HEK293 (cell line): ENCODE measurements around the gene ISOC2.
A peak's percentile ranks its signal among the peaks of the same experiment; 100 is the strongest.

Source experiments
- EGR2 ChIP-seq: fragments of 450-650 bp; formaldehyde crosslinking; IDR thresholded peaks from 2 replicates; pipeline ENCODE4 v1.5.1; 2016; ENCODE audit warnings: low read depth, missing biosample characterization, missing genetic modification characterization
- FEZF1 ChIP-seq: fragments of 450-650 bp; formaldehyde crosslinking; IDR thresholded peaks from 2 replicates; pipeline ENCODE4 v1.5.1; 2016; ENCODE audit warnings: missing biosample characterization, missing genetic modification characterization
- KLF1 ChIP-seq: fragments of 450-650 bp; formaldehyde crosslinking; IDR thresholded peaks from 2 replicates; pipeline ENCODE4 v1.5.1; 2016; ENCODE audit warnings: missing biosample characterization, missing genetic modification characterization
- KLF16 ChIP-seq: fragments of 450-650 bp; formaldehyde crosslinking; IDR thresholded peaks from 2 replicates; pipeline ENCODE4 v1.5.1; 2017; ENCODE audit warnings: missing biosample characterization, missing genetic modification characterization
- KLF7 ChIP-seq: fragments of 450-650 bp; formaldehyde crosslinking; IDR thresholded peaks from 2 replicates; pipeline ENCODE4 v1.5.1; 2016; ENCODE audit warnings: missing biosample characterization, missing genetic modification characterization, borderline replicate concordance
- KLF8 ChIP-seq: fragments of 450-650 bp; formaldehyde crosslinking; IDR thresholded peaks from 2 replicates; pipeline ENCODE4 v1.5.1; 2016; ENCODE audit warnings: missing biosample characterization, missing genetic modification characterization
- PBX3 ChIP-seq: sonication (generic); formaldehyde crosslinking; IDR thresholded peaks from 2 replicates; pipeline ENCODE4 v1.8.1; 2022; ENCODE audit warnings: mild to moderate bottlenecking, moderate library complexity, missing genetic modification reagents
- REST ChIP-seq: fragments of 450-650 bp; formaldehyde crosslinking; IDR thresholded peaks from 2 replicates; pipeline ENCODE4 v1.5.1; 2016; ENCODE audit warnings: missing biosample characterization, missing genetic modification characterization
- SCRT2 ChIP-seq: fragments of 450-650 bp; formaldehyde crosslinking; IDR thresholded peaks from 2 replicates; pipeline ENCODE4 v1.5.1; 2016; ENCODE audit warnings: missing biosample characterization, missing genetic modification characterization
- SP2 ChIP-seq: fragments of 450-650 bp; formaldehyde crosslinking; IDR thresholded peaks from 2 replicates; pipeline ENCODE4 v1.5.1; 2016; ENCODE audit warnings: missing biosample characterization, missing genetic modification characterization
- ZNF223 ChIP-seq: fragments of 450-650 bp; formaldehyde crosslinking; IDR thresholded peaks from 2 replicates; pipeline ENCODE4 v1.5.1; 2016; ENCODE audit warnings: missing biosample characterization, missing genetic modification characterization
- ZNF335 ChIP-seq: fragments of 450-650 bp; formaldehyde crosslinking; conservative IDR thresholded peaks from 2 replicates; pipeline ENCODE4 v1.5.1; 2016; ENCODE audit warnings: missing biosample characterization, missing genetic modification characterization
- ZNF416 ChIP-seq: fragments of 450-650 bp; formaldehyde crosslinking; IDR thresholded peaks from 2 replicates; pipeline ENCODE4 v1.5.1; 2016; ENCODE audit warnings: missing biosample characterization, missing genetic modification characterization
- ZNF423 ChIP-seq: fragments of 450-650 bp; formaldehyde crosslinking; IDR thresholded peaks from 2 replicates; pipeline ENCODE4 v1.5.1; 2016; ENCODE audit warnings: missing biosample characterization, missing genetic modification characterization
- ZNF514 ChIP-seq: fragments of 450-650 bp; formaldehyde crosslinking; IDR thresholded peaks from 2 replicates; pipeline ENCODE4 v1.5.1; 2016; ENCODE audit warnings: missing biosample characterization, missing genetic modification characterization
- ZNF645 ChIP-seq: fragments of 450-650 bp; formaldehyde crosslinking; IDR thresholded peaks from 2 replicates; pipeline ENCODE4; 2016; ENCODE audit warnings: missing biosample characterization, missing genetic modification characterization
- ZNF658 ChIP-seq: fragments of 450-650 bp; formaldehyde crosslinking; IDR thresholded peaks from 2 replicates; pipeline ENCODE4; 2016; ENCODE audit warnings: missing biosample characterization, missing genetic modification characterization
- ZNF76 ChIP-seq: fragments of 450-650 bp; formaldehyde crosslinking; IDR thresholded peaks from 2 replicates; pipeline ENCODE4; 2016; ENCODE audit warnings: low read depth, missing biosample characterization, missing genetic modification characterization, borderline replicate concordance
- ZNF768 ChIP-seq: fragments of 450-650 bp; formaldehyde crosslinking; IDR thresholded peaks from 2 replicates; pipeline ENCODE4 v1.5.1; 2018; ENCODE audit warnings: missing biosample characterization, mild to moderate bottlenecking, missing genetic modification characterization
- ZNF792 ChIP-seq: fragments of 450-650 bp; formaldehyde crosslinking; IDR thresholded peaks from 2 replicates; pipeline ENCODE4 v1.5.1; 2016; ENCODE audit warnings: missing biosample characterization, missing genetic modification characterization
- ZSCAN18 ChIP-seq: fragments of 450-650 bp; formaldehyde crosslinking; IDR thresholded peaks from 2 replicates; pipeline ENCODE4 v1.5.1; 2016; ENCODE audit warnings: missing biosample characterization, missing genetic modification characterization
- ZSCAN23 ChIP-seq: fragments of 450-650 bp; formaldehyde crosslinking; IDR thresholded peaks from 2 replicates; pipeline ENCODE4 v1.5.1; 2016; ENCODE audit warnings: missing biosample characterization, missing genetic modification characterization
- TF ChIP-seq, protein P1 (sequence below): fragments of 450-650 bp; formaldehyde crosslinking; IDR thresholded peaks from 2 replicates; pipeline ENCODE4 v1.5.1; 2016; ENCODE audit warnings: missing biosample characterization, missing genetic modification characterization
- TF ChIP-seq, protein P2 (sequence below): fragments of 450-650 bp; formaldehyde crosslinking; IDR thresholded peaks from 2 replicates; pipeline ENCODE4 v1.5.1; 2017; ENCODE audit warnings: missing biosample characterization, missing genetic modification characterization
- TF ChIP-seq, protein P3 (sequence below): fragments of 450-650 bp; formaldehyde crosslinking; optimal IDR thresholded peaks from 2 replicates; pipeline ENCODE3; 2016; ENCODE audit warnings: missing biosample characterization, mild to moderate bottlenecking, missing genetic modification characterization
- TF ChIP-seq, protein P4 (sequence below): fragments of 450-650 bp; formaldehyde crosslinking; IDR thresholded peaks from 2 replicates; pipeline ENCODE4 v1.5.1; 2017; ENCODE audit warnings: missing biosample characterization, missing genetic modification characterization

ISOC2 gene

DNA sequence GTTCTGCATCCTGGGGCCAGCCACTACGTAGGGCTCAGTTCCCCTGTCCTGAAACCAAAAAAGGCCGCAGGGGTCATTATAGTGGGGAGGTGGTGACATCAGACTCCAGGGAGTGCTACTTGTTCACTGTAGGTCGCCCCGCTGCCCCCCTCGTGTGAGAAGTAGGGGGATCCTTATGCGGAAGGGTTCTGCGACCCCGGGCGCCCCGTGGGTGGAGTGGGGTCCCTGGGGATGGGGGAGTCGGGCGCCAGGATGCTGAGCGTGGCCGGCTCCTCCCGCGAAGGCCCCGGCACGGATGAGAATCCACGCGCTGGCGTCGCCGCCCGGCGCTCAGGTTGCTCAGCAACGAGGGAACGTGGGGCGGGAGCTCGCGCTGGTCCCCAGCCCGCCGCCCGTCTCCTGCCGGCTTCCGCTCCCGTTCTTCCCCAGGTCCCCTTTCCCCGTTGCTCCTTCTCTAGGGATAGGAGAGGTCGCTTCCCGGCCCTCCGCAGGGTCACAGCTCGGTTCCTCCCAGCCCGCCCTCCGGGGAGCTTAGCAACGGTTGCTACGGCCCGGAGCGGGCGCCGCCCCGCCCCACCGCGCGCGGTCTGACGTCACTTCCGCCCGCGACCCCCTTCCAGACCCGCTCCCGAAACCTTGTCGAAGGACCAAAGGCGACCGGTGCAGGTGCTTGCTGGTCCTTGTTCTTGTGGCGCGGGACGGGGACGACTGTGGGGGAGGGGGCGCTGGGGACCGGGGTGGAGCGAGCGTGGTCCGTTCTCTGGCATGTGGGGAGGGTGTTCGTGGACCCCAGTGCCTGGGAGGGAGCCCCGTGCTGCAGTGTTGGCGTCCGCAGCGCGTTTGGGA, 23.4 kb upstream of the ISOC2 start, which contains the start of gene NAT14 (continued):
- TF ChIP-seq ZNF423 (tag by site-specific recombination) (no peak), REST (no peak), ZNF76 (tag by site-specific recombination) (peak; percentile 58; the same call in 1 of the 2 replicates), ZNF792 (tag by site-specific recombination) (no peak), SP2 (tag by site-specific recombination) (peak; percentile 85), ZNF658 (tag by site-specific recombination) (no peak), ZNF514 (tag by site-specific recombination) (no peak), ZNF768 (tag by site-specific recombination) (no peak), KLF1 (tag by site-specific recombination) (peak; percentile 80), ZNF223 (no peak), ZNF416 (tag by site-specific recombination) (no peak), KLF8 (peak; percentile 71), ZNF645 (tag by site-specific recombination) (no peak), PBX3 (peak; percentile 83), KLF7 (no peak), KLF16 (tag by site-specific recombination) (peak; percentile 64; the same call in 1 of the 2 replicates), FEZF1 (tag by site-specific recombination) (no peak), SCRT2 (tag by site-specific recombination) (no peak), ZSCAN23 (no peak), EGR2 (no peak), ZNF335 (tag by site-specific recombination) (peak; percentile 96), ZSCAN18 (no peak)
- TF ChIP-seq, protein P1, sequence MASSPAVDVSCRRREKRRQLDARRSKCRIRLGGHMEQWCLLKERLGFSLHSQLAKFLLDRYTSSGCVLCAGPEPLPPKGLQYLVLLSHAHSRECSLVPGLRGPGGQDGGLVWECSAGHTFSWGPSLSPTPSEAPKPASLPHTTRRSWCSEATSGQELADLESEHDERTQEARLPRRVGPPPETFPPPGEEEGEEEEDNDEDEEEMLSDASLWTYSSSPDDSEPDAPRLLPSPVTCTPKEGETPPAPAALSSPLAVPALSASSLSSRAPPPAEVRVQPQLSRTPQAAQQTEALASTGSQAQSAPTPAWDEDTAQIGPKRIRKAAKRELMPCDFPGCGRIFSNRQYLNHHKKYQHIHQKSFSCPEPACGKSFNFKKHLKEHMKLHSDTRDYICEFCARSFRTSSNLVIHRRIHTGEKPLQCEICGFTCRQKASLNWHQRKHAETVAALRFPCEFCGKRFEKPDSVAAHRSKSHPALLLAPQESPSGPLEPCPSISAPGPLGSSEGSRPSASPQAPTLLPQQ (tag by site-specific recombination), result 0 out of 2 replicates have a peak, but pooled peaks have one; percentile 32
- TF ChIP-seq, protein P2, sequence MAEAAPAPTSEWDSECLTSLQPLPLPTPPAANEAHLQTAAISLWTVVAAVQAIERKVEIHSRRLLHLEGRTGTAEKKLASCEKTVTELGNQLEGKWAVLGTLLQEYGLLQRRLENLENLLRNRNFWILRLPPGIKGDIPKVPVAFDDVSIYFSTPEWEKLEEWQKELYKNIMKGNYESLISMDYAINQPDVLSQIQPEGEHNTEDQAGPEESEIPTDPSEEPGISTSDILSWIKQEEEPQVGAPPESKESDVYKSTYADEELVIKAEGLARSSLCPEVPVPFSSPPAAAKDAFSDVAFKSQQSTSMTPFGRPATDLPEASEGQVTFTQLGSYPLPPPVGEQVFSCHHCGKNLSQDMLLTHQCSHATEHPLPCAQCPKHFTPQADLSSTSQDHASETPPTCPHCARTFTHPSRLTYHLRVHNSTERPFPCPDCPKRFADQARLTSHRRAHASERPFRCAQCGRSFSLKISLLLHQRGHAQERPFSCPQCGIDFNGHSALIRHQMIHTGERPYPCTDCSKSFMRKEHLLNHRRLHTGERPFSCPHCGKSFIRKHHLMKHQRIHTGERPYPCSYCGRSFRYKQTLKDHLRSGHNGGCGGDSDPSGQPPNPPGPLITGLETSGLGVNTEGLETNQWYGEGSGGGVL, result 0 out of 2 replicates have a peak, but pooled peaks have one; percentile 34
- TF ChIP-seq, protein P3, sequence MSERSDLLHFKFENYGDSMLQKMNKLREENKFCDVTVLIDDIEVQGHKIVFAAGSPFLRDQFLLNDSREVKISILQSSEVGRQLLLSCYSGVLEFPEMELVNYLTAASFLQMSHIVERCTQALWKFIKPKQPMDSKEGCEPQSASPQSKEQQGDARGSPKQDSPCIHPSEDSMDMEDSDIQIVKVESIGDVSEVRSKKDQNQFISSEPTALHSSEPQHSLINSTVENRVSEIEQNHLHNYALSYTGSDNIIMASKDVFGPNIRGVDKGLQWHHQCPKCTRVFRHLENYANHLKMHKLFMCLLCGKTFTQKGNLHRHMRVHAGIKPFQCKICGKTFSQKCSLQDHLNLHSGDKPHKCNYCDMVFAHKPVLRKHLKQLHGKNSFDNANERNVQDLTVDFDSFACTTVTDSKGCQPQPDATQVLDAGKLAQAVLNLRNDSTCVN (tag by site-specific recombination), result peak; percentile 79
- TF ChIP-seq, protein P4, sequence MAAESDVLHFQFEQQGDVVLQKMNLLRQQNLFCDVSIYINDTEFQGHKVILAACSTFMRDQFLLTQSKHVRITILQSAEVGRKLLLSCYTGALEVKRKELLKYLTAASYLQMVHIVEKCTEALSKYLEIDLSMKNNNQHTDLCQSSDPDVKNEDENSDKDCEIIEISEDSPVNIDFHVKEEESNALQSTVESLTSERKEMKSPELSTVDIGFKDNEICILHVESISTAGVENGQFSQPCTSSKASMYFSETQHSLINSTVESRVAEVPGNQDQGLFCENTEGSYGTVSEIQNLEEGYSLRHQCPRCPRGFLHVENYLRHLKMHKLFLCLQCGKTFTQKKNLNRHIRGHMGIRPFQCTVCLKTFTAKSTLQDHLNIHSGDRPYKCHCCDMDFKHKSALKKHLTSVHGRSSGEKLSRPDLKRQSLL, result no peak
